Muscle of arm (tissue), 12 donors: ENCODE measurements around the gene SIX3. TPM values are rescaled to one million over a fixed set of nuclear protein-coding genes. Genes with fewer than 3 reads are reported as not detected.

Source experiments
- DNase-seq: peaks from one replicate; pipeline ENCODE4 v3.0.0-alpha.2; 2013
- polyA plus RNA-seq, 12 donors: library from polyadenylated mRNA; unstranded; fragments of 120-200 nt; gene quantifications; one replicate each; pipeline ENCODE4 v1.2.1, GENCODE V29; 2013; ENCODE audit not compliant: insufficient read length in 12 of 12

Gene SIX3
- polyA plus RNA-seq, 12 donors = 0.09 TPM; not detected in 11

GRCh38 chr2:44954889-44955592, 13.5 kb downstream of the SIX3 start:
- DNase-seq = no peak

GRCh38 chr2:44955593-44956392, 14.3 kb downstream of the SIX3 start:
- peak; percentile 61 for DNase-seq

GRCh38 chr2:44956843-44957242, 15.3 kb downstream of the SIX3 start:
- peak; percentile 43 for DNase-seq

DNA sequence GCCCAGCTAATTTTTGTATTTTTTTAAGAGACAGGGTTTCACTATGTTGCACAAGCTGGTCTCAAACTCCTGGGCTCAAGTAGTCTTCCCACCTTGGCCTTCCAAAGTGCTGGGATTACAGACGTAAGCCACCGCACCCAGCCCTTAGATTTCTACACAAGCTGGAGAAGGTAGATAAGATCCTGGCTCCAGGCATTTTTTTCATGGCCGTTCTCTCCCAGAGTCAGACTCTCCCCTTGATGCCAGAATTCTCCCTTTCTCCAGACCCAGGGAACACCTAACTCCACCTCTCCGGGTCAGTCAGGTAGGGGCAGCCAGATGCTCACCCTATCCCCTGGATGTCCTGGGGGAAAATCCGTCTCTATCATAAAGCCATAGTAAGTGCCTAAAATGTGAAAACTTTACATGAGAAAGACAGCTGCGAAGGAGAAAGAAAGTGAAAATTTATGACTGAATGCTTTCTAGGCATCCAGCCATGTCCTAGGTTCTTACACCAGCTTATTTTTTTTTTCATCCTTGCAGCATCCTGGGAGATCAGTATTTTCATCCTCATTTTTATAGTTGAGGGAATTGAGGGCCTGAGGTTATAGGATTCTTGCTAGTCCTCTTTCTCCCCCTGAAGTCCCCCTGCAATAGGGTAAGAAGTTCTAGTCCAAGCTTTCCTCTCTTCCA, 16.3 kb downstream of the SIX3 start:
- DNase-seq = no peak

- DNase-seq = no peak
These were observed 18.4 kb downstream of the SIX3 start for GRCh38 chr2:44959855-44960254.

DNA sequence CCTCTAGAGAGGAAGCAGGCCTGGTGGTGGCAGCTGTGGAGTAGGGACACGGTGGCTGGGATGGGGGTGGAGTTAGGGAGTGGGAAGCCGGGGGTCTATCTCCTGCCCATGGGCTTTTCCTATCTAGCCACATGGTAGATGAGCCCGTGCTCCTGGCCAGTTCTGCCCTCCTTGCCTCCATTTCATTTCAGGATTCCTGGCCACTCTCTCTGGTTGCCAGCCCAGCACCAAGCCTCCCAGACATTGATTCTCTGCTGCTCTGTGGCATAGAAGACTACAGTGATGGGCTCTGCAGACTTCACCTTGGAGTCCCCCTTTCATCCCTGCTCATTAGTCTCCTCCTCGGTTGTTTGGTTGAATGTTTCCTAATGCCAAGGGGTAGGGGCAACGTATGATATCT, 19.4 kb downstream of the SIX3 start:
- no peak for DNase-seq

DNA sequence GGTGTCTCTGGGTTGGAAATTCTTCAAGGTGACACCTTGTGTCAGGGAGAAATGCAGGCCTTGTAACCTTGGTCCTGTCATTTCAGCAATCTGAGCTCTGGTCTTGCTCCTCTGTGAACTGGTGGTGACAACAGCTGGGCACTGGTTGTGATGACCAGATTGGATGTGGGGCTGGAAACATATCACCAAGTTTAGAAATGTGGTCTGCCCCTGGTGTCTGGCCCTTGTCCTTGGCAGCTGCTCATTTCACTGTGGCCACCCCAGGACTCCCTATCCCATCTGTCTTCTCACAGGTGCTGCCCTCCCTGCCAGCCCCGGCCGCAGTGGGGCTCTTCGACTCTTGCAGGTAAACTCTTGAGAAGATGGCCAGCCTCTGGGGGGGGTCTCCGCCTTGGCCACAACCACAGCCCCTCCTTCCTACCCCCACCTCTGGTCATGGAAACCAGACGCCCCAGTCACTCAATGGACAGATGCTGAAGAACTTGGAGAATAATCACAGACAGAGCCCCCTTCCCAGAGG, 20.7 kb downstream of the SIX3 start:
- no peak for DNase-seq

- no peak for DNase-seq
These were observed 23.3 kb downstream of the SIX3 start for GRCh38 chr2:44964752-44965236.

DNA sequence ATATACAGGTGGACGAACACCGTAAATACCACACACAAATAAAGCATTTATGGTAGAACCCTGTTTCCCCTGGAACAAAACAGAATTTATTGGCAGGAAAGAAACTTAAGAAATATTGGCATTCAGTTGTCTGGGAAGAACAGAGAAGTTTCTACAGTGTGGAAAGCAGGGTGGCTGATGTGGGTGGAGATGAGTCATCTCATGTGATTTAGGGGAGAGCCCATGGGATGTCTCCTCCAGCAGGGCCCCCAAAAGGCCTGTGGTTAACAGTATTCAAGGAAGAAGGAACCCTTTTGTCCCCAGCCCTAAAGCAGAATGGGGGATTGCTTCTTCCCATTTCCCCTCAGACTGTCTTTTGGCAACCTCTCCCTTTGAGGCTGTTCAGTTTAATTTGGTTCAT, 24.2 kb downstream of the SIX3 start:
- no peak for DNase-seq

DNA sequence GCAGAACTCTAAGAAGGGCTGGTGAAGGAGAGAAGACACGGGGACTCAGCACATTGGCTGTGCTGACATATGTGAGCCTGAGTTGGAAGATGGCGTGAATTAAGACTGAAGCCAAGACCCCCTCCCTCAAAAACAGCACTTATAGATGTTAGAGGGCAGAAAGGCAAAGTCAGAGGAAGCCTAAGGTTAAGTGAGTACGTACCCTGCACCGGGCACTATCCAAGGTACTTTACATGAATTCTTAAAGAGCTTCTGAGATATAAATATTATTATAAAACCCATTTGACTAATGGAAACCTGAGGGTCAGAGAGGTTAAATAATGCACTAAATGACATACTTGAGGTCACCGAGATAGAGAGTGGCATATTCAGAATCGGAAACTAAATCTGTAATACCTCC, 25.6 kb downstream of the SIX3 start:
- DNase-seq = no peak

DNA sequence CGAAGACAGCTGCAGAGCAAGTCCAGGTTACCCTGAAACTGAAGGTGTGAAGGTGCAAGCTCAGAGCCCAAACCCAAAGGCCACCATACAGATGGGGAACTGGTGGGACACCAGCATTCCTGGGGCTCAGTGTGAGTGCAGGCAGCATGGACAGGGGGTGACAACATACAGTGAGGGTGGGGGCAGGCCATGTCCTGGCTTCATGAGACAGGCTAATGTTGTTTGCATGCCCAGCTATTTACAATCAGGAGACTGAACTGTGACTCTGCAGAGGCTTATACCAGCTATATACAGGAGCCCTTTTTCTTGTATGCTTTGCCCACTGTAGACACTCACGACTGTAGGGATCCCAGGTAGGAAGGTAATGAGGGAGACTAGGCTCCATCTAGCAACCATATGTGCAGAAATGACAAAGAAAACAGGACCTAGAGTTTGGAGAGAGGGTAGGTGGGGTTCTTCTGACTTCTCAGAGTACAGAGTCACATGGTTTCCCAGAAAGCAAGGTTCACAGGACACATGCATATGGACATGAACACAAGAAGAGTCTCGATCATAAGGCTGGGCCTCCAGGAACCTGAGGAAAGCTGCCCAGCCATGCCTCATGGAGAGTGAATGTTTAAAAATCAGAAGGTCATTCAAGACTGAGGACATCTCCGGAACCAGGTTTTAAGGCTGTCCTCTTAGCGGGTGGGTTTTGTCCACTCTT, 26.4 kb downstream of the SIX3 start:
- DNase-seq = no peak

DNA sequence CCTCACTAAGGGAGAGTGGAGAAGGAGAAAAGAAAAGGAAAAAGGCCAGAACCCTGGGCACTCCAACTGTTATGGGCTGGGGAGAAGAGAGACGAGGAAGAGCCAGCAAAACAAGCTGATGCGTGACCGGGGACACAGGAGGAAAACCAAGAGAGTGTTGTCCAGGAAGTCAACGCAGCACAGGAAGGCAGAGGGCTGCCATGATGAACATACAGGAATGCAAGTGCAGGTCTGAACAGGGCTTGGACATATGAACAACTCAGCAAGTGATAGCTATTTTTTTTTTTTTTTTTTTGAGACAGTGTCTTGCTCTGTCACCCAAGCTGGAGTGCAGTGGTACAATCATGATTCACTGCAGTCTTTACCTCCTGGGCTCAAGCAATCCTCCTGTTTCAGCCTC, 28.4 kb downstream of the SIX3 start:
- no peak for DNase-seq

DNA sequence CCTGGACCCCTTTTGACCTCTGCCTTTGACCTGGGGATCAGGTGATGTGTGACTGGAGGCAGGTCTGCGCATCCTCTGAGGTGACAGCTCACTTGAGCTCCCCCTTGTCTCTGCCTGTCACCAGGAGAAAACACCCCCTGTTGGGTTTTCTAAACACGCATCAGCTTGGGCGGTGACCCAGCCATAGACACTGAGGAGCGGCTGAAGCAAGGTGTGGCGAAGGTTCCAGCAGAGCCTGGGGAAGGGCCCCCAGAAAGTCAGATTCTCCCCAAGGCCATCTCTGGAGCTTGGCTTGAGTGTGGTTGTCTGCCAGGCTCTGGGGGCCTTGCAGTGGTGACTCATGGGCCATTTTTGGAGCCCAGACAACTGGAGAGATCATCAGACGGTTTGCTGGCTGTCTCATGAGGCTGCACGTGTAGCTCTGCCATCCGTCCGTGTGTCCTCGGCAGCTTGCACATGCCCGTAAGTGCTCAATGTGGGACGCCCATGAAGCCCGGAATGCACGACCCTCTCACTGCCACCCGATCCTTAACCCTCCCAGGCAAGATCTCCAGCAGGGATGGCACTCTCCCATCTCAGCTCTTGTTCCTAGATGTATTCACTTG, 29.4 kb downstream of the SIX3 start:
- no peak for DNase-seq

DNA sequence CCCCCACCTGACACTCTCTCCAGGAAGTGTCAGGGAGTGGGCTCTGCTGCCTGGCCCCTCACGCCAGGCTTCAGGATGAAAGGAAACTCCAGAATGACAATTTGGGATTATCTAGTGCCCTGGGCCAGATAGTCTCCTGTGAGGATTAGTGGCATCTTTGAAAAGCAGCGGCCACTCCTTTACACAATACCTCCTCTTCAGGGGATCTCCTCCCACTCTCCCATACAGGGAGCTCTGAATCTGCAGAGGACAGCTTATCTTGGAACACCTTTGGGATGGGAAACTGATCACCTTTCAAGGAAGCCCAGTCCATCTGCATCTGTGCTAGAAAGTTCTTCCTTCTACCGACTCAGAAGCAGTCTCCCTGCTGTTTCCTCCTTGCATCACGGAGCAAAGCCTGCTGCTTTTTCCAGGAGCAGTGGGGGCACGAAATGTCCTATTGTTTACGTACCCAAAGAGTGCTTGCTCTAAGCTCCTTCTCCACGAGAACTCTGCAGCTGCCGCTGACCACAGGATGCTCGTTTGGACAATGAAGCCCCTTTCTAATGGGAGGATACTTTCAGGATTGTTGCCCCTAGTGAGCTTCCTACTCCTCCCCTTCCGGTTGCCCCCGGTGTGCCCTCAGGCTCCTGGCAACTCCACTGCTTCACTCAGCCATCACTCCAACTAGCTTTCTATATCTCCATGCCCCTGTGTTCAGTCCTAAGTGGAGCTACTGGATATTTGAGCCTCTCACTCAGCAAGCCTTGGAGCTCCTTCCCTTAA, 31.5 kb downstream of the SIX3 start:
- DNase-seq = no peak

DNA sequence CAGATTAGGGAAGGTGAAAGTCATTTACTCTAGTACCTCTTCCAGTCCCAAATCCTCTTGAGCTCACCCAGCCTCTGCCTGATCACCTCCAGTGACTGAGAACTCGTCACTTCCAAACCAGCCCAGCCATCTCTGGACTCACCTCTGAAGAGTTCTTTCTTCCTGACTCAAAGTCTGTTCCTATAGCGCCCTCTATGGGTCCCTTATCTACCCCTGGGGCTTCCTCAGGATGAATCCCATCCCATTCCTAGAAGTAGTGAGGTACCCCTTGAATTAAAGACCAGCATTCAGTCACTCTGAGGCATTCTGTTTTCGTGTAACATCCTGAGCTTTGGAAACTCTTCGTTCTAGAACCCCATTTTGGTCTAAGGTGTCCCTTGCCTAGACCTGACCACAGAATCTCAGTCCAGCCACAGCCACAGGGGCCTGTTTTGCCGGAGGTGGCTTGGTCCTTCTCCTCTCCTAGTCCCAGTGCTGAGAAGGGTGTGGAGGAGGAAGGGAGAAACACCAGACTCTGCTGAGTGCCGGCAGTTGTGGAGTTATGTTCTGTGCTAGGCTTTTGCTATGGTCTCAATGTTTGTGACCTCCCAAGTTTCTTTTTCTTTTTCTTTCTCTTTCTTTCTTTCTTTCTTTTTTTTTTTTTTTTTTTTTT, 32.7 kb downstream of the SIX3 start:
- no peak for DNase-seq

- no peak for DNase-seq
These were observed 34.3 kb downstream of the SIX3 start for GRCh38 chr2:44975571-44976450.

DNA sequence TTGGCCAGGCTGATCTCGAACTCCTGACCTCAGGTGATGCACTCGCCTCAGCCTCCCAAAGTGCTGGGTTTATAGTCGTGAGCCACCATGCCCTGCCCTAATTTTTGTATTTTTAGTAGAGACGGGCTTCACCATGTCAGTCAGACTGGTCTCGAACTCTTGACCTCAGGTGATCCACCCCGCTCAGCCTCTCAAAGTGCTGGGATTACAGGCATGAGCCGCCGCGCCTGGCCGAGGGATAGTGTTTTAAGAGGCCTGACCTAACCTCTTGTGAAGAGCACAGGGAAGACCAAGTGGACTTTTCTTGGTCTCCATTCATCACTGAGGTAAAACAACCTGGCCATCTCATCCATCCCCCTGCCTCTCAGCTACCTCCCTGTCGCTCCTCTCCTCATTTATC, 38.1 kb downstream of the SIX3 start:
- DNase-seq = no peak

- no peak for DNase-seq
These were observed 39.5 kb downstream of the SIX3 start for GRCh38 chr2:44980751-44981713.
